Measurements from ENCODE around the gene CAMK2A.

CAMK2A gene

DNA sequence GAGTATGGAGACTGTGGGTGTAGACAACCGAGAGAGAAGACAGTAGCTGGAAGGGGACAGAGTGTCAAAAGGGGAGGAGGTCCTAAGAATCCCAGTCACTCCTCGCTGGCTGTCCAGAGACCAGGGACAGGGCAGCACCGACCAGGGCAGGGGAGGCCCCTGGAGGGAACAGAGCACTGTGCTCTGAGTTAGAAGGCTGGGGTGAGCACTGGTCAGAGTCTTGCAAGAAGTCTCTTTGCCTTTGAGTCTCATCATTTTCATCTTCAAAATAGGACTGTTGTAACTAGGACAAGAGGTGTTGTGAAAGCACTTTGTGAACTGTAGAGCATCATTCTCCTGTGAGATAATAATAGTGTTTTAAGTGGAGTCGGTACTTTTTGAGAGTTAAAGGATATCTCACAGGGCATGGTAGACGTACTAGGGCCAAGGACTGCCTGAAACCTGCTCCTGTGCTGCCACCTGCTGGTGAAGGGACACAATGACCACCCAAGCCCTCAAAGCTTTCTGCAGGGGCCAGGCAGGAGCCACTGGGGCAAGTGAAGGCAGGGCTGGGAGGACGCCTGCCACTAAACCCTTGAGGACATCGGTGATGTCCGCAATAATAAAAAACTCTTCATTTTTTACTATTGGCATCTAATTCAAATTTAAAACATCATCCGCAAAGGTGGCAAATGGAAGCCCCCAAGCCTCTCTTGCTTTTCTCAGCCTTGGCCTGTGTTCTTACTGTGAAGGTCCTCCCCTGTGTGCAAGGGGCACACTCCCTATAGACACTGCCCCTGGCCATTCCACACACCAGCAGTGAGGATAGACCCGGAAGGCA, 71.5 kb downstream of the CAMK2A start:
- in situ Hi-C loops (cut with HindIII; ENCODE audit: low sequenced_read_pairs), result no loop called here

DNA sequence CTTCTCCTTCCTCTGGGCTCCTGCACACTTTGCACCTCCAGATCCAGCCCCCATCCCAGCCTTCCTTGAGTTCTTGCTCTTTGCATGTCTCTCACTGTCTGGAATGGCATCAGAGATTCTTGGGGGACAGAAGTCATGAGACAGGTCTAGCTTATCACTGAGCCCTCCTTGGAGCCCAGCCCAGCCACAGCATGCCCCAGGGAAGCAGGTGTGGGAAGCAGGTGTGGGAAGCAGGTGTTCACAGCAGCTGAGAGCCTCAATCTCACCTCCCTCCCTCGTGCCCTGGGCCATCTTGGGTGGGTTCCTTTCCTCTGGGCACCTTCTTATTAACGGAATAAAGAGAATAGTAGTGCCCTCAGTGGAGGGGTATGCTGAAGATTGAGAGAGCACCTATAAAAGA, 72.5 kb downstream of the CAMK2A start:
- in situ Hi-C loops (cut with HindIII; ENCODE audit: low sequenced_read_pairs), result no loop called here

DNA sequence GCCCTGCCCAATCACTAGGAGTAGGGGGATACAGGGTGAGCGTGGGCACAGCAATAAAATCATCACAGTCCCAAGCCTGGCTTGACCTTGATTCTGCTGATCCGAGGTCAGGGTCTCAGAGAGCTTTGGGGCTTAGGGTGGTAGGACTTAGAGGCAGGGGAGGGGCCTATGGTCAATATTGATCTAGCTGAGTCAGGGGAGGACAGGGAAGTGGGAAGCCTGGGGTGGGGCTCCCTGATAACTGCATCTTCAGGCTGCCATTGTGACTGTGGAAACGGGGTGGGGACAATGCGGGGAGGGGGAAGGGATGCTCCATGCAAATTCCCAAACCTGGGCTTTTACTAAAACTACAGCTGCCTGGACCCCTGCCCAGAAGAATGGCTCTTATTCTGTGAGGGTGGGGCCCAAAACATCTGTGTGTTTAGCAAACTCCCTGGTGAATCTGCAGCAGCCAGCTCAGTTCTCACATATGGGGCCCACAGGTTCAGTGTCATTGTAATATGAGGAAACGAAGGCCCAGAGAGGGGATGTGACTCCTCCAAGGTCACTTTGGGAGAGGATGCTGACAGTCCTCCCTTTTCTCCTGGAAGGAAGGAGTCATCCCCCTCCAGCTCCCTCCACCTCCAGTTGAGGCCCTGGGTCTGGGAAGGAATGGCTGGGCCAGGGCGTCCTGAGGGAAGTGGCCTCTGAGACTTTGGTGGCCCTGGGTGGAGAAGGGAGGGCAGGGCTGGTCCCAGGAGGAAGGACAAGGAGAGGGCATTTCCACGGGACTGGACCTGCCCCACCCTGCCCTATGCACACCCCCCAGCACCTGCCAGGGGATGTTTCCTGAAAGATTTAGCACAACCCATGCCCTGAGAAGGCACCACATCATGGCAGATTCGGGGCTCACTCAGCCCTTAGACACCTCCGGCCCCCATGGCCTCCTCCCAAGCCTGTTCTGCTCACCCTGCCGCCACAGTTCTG, 73.3 kb downstream of the CAMK2A start:
- in situ Hi-C loops (cut with HindIII; ENCODE audit: low sequenced_read_pairs), result no loop called here

DNA sequence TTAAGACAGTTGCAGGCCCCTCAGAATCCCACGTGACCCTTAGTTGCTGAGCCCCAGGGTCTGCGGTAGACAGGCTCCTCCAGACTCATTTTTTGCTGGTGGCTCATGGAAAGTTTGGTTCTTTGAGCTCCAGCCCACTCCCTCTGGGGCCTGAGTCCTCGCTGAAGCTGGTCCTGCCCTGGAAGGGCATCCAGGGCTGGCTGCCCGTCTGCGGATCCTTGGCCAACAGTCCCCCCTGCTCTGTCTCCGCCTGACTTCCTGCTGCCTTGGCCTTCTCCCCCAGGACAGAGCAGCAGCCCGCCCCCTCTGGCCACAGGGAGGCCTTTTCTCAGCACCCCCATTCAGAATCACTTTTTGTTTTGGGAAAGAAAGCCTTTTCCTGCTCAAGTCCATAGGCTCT, 75.3 kb downstream of the CAMK2A start:
- in situ Hi-C loops (cut with HindIII; ENCODE audit: low sequenced_read_pairs), result no loop called here

DNA sequence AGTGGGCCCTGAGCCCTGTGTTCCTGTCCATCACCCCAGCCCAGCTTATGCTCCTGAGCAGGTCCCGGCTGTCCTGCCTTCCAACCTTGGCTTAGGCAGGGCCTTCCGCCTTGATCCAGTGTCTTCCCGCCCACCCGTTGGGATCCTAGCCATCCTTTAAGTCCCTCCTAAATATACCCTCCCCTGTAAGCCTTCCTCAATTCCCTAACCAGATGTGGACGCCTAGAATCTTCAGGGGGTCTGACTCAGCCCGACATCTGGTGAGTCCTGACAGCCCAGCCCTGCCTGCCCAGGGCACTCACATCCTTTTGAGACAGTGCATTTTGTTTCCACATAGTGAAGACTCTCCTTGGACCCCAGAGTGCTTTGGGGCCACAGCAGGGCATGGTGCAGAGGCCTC, 76.0 kb downstream of the CAMK2A start:
- in situ Hi-C loops (cut with HindIII; ENCODE audit: low sequenced_read_pairs), result no loop called here

- in situ Hi-C loops (cut with HindIII; ENCODE audit: low sequenced_read_pairs), result no loop called here
Observed at GRCh38 chr5:150211156-150212030, 78.2 kb downstream of the CAMK2A start.

GRCh38 chr5:150210644-150211043, 78.9 kb downstream of the CAMK2A start:
- in situ Hi-C loops (cut with HindIII; ENCODE audit: low sequenced_read_pairs), result no loop called here

GRCh38 chr5:150209099-150209635, 80.4 kb downstream of the CAMK2A start:
- in situ Hi-C loops (cut with HindIII; ENCODE audit: low sequenced_read_pairs), result no loop called here

DNA sequence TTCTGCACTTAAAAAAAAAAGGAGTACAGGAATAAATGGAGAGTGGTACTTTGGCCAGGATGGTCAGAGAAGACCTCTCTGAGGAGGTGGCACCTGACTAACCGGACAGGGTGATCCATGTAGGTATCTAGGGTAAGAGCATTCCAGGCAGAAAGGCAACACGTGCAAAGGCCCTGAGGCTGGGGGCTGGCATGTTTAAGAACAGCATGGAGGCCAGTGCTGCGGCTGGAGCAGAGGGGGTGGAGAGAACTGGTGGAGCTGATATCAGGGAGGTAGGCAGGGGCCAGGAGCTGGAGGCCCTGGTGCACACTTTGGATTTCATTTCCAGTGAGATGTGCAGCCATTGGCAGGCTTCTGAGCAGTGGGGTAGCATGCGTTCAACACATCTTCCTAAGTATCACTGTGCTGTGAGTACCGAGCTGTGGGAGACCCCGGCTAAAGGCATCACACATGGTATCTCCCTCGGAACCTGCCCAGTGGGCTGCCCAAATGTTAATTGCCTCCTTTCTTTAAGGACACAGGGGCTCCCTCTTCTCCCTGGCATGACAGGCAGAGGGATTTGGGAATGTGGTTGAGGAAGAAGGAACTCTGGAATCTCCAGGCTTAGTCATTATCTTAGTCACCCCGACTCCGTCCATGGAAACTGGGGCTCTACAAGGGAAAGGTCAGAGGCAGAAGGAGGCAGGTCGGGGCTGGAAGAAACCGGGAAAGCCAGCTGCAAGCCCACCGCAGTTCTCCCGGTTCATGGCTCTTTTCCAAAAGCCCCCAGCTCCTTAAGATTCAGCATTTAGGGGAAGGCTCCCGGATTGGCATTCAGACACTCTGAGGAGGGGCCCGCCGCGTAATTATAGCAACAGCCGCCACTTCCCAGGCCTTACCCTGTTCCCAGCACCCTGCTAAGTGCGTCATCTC, 81.1 kb downstream of the CAMK2A start:
- in situ Hi-C loops (cut with HindIII; ENCODE audit: low sequenced_read_pairs), result no loop called here

DNA sequence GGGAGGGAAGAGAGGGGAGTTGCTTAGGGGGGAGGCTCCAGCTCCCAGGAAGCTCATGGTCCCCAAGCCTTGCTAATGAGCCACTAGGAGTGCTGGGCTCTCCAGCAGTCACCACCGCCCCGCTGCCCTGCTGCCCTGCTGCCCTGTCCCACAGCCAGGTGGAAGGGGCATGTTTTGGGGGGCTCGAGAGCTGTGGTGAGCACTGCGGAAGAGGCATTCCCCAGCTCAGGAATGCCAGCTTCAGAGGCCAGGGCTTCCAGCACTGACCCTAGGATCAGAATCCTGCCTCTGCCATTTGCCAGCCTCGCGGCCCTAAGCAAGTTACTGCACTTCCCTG, 82.8 kb downstream of the CAMK2A start:
- in situ Hi-C loops (cut with HindIII; ENCODE audit: low sequenced_read_pairs), result no loop called here

DNA sequence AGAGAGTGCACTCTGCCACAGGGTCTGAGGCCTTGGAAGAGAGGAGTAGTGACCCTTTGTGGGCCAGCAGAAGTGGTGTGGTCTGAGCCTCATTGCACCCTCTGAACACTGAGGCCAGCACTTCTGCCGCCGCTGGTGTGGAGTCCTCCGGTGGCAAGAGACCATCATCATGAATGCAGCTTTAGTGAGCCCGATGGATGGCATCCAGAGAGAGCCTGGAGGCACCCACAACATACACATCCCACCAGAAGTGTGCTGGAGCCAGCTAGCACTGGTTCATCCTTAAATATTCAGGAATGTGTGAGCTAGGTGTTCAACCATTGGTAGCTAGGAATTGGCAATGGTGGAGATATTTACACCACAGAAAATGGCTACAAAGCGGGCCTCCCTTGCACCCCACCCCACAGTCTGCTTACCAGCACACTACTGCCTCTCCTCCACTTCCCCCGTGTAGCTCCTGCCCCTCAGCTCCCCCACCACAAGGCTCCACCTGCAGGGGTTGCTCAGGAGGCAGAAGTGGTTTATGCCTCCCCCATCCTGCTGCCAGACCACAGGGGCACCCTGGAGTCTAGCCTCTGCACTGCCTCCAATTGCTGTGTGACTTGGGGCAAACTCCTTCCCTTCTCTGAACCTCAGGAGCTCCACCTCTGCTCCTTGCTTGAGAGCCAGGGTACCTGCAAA, 83.3 kb downstream of the CAMK2A start:
- in situ Hi-C loops (cut with HindIII; ENCODE audit: low sequenced_read_pairs), result no loop called here

- in situ Hi-C loops (cut with HindIII; ENCODE audit: low sequenced_read_pairs), result no loop called here
Observed at GRCh38 chr5:150204590-150204960, 85.0 kb downstream of the CAMK2A start.

DNA sequence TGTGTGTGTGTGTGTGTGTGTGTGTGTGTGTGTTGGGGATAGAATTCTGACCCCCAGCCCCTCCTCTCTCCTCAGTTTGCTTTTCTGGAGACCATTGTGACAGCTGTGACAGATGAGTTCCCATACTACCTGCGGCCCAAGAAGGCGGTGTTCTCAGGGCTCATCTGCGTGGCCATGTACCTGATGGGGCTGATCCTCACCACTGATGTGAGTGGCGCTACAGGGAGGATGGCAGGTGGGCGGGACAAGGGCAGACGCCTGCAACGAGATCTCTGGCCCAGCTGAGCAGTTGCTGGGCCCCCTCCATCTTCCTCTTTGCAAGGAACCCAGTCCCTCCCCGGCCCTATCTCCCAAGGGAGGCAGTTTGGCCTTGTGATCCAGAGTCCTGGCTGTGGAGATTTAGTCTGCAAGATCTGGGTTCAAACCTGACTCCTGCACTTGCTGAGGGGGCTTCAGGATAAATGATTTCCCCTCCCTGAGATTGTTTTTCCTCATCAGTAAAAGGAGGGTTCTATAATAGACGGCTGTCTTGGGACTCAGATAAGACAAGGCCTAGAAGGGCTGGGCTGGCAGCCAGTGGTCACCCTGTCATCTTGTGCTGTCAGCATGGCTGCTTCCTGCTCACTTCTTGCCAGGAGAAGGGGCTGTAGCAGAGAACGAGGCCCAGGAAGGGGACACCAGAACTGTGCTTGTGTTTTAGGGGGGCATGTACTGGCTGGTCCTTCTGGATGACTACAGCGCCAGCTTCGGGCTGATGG, 85.6 kb downstream of the CAMK2A start:
- in situ Hi-C loops (cut with HindIII; ENCODE audit: low sequenced_read_pairs), result no loop called here

GRCh38 chr5:150202501-150202900, 87.1 kb downstream of the CAMK2A start:
- in situ Hi-C loops (cut with HindIII; ENCODE audit: low sequenced_read_pairs), result no loop called here

GRCh38 chr5:150197476-150197875, 92.1 kb downstream of the CAMK2A start:
- in situ Hi-C loops (cut with HindIII; ENCODE audit: low sequenced_read_pairs), result no loop called here

DNA sequence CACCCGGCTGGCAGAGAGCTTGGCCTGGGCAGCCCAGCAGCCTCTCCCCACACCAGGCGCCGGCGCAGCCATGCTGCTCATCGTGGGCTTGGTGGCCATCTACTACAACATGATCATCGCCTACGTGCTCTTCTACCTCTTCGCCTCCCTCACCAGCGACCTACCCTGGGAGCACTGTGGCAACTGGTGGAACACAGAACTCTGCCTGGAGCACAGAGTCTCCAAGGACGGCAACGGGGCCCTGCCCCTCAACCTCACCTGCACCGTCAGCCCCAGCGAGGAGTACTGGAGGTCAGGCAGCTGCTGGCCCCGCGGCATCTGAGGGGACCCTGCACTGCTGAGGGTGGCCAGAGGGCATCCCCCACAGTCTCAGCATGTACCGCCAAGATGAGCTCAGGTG, 92.6 kb downstream of the CAMK2A start:
- in situ Hi-C loops (cut with HindIII; ENCODE audit: low sequenced_read_pairs), result no loop called here

- in situ Hi-C loops (cut with HindIII; ENCODE audit: low sequenced_read_pairs), result no loop called here
Observed at GRCh38 chr5:150196514-150196913, 93.1 kb downstream of the CAMK2A start.

DNA sequence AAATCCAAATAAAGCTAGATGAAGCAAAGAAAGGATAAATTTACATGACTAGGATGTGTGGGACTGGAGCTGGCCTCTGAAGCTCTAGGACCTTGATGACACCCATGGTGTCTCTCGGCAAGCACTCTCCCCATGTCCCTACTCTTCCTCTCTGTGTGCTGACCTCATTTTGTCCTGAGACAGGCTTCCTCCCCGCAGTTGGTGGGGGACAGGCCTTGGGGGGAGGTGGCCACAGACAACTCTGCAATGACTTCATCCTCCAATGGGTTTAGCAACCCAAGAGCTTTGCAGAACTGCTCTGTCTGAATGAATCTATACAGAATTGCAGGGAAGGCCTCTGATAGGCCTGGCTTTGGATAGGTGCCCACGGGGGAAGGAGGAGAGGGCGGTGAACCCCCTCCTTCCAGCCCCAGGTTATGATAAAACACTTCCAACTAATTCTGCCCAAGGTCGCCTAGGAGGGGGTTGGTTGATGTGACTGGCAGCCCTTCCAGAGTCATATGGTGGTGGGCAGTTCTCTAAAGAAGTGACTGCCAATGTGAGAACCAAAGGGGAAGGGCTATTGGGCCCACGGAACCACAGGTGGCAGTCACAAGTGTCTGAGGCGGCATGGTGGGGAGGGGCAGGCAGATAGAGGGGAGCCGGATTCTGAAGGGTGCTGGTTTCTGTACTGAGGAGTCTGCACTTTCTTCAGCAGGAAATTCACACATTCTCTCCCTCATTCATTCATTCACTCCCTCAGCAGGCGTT, 93.7 kb downstream of the CAMK2A start:
- in situ Hi-C loops (cut with HindIII; ENCODE audit: low sequenced_read_pairs), result no loop called here

Measured in endothelial cell of hepatic sinusoid (primary cell).